GM18498 (cell line): Measurements from ENCODE around the gene ERVFRD-1.

Experiments
- ATAC-seq: cut with Tn5 transposase; IDR thresholded peaks from one replicate; pipeline ENCODE4 v1.9.1; 2021; ENCODE audit warnings: mild to moderate bottlenecking, moderate library complexity; ENCODE audit not compliant: unreplicated experiment

The ERVFRD-1 gene

DNA sequence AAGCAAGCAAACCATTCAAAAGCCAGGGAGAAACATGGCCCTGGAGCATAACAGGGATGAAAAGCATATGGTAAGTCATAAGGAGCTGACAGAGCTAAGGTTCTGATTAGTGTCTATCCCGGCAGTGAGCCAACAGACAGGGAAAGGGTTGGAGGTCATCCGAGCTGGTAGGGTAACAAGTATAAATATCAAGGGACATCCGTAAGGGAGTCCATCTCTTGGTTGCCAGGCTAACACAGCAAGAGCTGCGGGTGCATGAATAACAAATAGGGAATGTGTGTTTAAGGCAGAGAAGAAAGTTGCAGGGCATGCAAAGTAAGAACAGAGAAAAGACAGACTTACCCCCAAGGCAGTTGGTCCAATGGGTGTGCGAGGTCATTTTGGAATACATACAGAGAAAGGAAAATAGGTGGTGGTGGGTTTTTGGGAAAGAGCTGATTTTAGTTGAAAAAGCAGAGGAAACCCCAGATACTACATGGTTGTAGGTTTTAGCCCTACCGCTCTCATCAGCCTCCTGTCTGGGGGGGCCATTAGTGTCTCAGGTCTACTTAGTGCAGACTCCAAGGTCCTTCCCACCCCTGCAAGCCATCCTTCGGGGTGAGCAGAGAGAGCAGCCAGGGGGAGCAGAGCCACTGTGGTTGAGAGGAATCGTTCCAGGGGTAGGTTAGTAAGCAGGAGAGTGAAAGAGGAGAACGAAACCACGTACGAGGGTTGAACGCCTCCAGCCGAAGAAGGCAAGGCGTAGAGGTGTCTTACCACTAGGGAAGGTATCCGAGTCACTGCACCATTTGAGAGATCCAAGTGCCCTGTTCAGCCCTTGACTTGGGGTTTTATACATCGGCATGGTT is at the start of gene ERVFRD-1:
TSS of gene ERVFRD-1 (minus strand) at position 805 of the 848 bp plus-strand sequence. CDS start 6,415 bp downstream, outside the sequence.
- ATAC-seq, result no peak

GRCh38 chr6:11160199-11160598 is 48.7 kb upstream of the ERVFRD-1 start:
- ATAC-seq, result no peak

- ATAC-seq, result no peak
Measured at GRCh38 chr6:11155589-11155988, 44.1 kb upstream of the ERVFRD-1 start.

GRCh38 chr6:11153447-11153846 is 41.9 kb upstream of the ERVFRD-1 start:
- ATAC-seq, result no peak

DNA sequence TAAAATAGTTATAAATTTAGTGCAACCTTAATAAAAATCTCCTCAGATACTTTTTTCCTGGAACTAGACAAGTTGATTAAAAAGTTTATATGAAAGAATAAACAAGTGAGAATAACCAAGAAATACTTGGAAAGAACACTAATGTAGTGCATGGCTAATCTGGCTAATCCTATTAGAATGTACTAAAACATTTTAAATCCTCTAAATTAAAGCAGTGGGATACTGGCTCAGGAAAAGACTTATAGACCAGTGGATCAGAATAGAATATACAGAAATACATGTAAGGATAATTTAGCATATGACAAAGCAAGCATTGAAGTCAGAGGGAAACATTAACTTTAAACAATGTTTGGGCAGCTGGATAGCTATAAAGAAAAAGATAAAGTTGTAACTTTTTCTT is 41.1 kb upstream of the ERVFRD-1 start:
- ATAC-seq, result no peak

DNA sequence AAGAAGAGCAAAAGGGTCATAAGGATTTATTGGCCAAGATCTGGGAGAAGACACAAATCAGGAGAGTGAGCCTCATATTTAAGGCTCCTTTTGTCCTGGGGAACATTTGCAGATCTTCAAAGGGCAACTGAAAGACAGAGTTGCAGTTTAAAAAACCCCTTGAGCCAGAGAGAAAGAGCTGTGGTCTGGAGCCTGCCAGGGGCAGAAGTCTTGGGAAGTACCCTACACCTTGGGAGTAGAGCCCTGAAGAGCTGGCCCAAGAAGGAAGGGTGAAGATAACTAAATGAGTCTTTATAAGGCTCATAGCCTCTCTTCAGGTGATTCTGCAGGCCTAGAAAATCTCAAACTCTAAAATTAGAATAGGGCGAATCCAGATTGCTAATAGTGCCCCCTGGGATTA is 40.0 kb upstream of the ERVFRD-1 start:
- no peak for ATAC-seq

- ATAC-seq, result no peak
Measured at GRCh38 chr6:11149551-11149950, 38.0 kb upstream of the ERVFRD-1 start.

DNA sequence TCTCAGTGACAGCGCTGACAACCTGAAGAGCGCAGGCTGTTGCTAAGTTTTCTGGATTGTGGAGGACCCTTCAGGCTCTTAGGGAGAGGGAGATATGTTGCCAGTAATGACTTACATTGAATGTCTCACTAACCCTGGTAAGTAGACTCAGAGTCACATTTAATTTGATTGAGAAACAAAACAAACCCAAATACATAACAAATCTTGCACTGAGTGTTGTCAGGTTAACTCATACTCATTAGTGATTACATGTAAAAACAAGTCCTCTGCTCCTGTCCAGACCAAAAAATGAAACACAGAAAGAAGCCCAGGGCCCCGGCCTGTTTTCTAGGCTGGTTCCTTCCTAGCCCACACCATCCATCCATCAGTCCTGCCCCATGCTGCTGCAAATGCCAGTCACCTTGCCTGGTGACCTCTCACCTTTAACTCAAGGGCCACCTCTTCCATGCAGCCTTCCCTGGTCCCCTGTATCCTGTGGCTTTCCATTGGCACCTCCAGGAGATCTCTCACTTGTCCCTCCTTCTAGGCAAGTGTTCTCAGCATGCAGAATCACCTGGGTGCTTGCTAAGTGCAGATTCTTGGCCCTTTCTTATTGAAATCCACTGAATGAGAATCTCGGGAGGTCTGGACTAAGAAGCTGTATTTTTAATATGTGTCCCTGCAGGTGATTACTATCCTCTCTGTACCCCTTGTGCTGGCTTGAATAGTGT is 34.7 kb upstream of the ERVFRD-1 start:
- no peak for ATAC-seq

GRCh38 chr6:11144393-11144851 is 32.9 kb upstream of the ERVFRD-1 start:
- peak; percentile 83 for ATAC-seq

- ATAC-seq, result no peak
Measured at GRCh38 chr6:11143394-11144371, 32.2 kb upstream of the ERVFRD-1 start.

GRCh38 chr6:11142296-11143027 is 30.9 kb upstream of the ERVFRD-1 start:
- ATAC-seq, result no peak

- no peak for ATAC-seq
Measured at GRCh38 chr6:11141295-11141694, 29.8 kb upstream of the ERVFRD-1 start.

DNA sequence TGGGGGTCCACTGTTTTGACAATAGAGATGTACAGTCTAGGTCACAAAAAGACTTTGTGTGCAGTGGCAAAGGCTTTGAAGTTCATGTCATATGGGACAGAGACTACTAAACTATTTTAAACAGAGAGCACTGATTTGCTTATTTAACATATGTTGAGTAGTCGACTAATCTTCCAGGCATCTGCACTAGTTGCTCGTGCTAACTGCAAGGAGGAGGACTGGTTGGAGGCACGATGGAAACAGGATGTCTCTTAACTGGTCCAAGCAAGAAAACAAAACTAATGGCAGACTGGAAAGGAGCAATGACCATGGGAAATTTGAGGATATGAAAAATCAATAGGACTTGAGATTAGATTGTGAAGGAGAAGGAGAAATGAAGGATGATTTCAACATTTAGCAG is 28.5 kb upstream of the ERVFRD-1 start:
- no peak for ATAC-seq

DNA sequence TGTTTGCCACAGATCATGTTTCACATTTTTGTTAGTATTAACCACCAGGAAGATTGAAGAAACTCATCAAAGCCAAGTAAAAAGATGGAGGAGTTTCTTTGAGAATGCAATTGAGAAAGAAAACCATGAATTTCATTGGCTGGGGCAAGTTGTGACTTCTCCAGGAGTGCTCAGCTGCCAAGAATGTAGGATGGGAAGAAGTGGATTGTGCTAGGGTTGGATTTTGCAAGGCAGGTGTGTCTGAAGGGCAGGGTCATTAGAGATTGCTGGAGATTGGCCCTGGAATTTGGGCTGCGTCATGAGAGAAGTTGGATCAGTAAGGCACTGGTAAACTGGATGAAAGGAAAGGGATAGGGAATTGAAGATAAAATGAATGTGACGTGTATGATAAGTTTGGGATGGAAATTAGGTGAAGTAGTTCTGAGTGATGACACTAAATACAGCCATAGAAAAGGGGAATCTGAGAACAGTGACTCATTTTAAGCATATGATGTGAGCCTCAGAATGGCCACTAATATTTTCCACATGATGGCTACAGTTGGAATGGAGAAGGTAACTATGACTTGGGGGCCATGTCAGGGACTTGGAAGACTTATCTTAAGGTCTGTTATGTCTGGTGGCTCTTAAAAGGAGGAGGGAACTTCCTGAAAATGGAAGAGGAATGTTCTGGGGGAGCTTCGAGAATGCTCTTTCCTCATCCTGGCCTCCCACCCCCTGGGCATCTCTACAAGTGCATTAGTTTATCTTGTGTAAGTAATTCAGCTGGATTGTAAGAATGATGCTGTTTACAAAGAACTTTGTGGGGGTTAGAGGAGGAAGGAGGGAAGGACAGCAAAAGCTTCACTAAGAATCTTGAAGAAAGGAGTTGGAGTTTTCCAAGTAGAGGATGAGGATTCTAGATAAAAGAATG is 27.8 kb upstream of the ERVFRD-1 start:
- no peak for ATAC-seq

- ATAC-seq, result no peak
Measured at GRCh38 chr6:11136809-11137208, 25.3 kb upstream of the ERVFRD-1 start.

DNA sequence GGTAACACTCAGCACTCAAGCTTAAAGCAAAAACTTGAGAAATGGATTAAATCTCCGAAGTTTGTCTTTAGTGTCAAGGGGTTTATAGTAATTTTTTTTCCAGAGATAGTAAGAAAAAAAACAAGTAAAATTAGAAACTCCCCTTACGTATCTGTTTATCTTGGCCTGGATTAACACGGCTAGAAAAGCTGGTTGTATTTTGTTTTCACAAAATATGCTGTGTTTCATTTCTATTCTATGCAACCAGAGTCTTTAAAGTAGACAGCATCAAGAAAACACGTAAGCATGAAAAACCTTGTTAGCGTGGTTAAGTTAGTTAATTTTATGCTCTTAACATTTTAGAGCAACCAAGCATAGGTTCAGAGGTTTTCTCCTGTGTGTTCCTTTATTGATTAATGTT is 21.8 kb upstream of the ERVFRD-1 start:
- no peak for ATAC-seq

GRCh38 chr6:11132194-11132888 is 20.8 kb upstream of the ERVFRD-1 start:
- no peak for ATAC-seq

- ATAC-seq, result no peak
Measured at GRCh38 chr6:11130605-11131004, 19.1 kb upstream of the ERVFRD-1 start.
